IPS DF 4.7 (cell line): ENCODE results near the gene LANCL3.
"Not testable (repeated sequence)": the region's sequence is repeated elsewhere in the genome, so short reads cannot be mapped to it uniquely, and the experiment has no call there.

ENCODE experiments used
- DNase-seq: peaks from one replicate; pipeline ENCODE4 v3.0.0-alpha.2; 2013; ENCODE audit warnings: low spot score; ENCODE audit errors: extremely low read depth

Gene LANCL3

DNA sequence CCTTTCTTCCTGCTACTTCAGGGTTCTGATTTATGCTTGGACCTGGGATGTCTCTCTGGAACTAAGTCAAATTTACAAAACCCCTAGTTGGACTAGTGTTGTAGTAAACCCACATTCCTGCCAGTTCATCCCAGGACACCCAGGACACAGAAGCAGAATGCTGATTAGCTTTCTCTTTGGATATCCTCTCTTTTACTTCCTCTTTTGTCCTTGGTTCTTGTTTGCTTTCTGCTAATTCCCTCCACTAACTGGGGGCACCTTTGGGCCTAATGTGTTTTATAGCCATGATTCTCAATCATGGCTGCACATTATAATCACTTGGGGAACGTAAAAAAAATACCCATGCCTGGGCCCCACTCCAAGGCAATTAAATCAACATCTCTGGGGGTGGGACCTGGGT is 42.5 kb downstream of the LANCL3 start:
- no peak for DNase-seq

GRCh38 chrX:37627602-37628001 is 56.1 kb downstream of the LANCL3 start:
- DNase-seq: no peak

- no peak for DNase-seq
Observed at GRCh38 chrX:37638047-37638446, 66.6 kb downstream of the LANCL3 start.

DNA sequence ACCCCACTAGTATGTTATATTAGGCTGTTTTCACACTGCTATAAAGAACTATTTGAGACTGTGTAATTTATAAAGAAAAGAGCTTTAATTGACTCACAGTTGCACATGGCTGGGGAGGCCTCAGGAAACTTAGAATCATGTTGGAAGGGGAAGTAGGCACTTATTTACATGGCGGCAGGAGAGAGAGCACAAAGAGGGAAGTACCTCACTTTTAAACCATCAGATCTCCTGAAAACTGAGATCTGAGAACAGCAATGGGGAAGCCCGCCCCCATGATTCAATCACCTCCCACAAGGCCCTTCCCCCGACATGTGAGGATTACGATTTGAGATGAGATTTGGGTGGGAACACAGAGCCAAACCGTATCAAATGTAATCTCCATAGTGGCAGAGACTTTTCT is 68.7 kb downstream of the LANCL3 start:
- no peak for DNase-seq

GRCh38 chrX:37641859-37642258 is 70.4 kb downstream of the LANCL3 start:
- no peak for DNase-seq

DNA sequence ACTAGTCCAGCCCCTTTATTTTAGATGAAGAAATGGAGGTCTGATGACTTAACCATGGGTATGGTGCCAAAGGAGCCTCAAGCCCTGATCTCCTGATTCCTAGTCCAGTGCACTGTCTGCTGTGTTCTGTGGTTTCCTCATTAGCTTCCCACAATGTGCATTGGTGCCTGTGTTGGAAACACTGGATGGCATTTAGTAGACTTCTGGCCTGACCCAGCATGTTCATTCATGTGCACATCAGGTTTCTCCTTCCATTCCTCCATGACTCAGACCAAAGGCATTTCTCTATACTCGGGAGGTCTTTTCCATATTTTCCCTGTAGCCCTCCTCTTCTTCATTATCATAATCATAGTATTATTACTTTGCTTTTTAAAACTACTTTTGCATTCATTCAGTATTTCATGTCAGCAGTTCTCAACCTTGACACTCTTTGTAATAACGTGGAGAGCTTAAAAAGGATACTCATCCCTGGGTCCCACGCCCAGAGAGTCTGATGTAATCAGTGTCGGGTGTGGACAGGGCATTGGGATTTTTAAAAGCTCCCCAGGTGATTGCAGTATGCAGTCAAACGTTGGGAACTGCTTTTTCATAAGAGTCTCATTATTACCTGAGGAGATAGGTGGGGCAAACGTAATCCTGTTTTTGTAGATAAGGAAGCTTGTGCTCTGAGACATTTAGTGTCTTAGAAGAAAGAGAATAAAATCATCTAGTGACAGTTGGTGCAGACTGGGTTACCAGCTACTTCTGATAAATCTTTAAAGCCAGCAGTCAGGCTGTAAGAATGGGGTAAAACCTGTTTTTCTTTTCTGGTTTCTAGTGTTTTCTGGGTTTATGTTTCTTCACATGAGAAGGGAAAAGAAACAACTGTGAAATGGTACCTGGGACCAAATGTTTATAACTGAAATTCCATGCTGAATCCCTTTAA is 73.2 kb downstream of the LANCL3 start:
- DNase-seq: no peak

- DNase-seq: no peak
Observed at GRCh38 chrX:37646254-37646653, 74.8 kb downstream of the LANCL3 start.

GRCh38 chrX:37650879-37651278 is 79.4 kb downstream of the LANCL3 start:
- DNase-seq: not testable (repeated sequence)

DNA sequence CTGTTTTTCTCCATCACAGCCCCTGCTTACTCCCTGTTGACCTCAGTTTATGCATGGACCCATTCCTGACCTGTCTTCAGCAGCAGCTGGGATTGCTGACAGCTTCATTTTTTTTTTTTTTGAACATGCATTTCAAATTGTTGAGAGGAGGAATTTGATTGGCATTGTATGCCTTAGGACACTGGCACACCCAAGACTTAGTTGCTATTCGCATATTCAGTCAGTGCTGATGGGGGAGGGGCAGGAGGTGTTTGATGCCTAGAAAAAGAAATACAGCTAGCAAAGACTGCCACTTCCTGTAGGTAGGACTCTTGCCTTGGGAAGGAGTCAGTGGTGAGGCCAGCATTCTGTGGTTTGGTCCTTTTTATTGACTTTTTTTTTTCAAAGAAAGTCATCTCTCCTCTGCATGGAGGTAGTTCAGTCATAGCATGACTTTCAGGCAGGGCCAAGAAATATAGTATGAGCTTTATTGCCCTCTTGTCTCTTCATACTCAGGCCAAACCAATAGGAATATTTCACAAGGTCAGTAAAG is 80.5 kb downstream of the LANCL3 start:
- no peak for DNase-seq

DNA sequence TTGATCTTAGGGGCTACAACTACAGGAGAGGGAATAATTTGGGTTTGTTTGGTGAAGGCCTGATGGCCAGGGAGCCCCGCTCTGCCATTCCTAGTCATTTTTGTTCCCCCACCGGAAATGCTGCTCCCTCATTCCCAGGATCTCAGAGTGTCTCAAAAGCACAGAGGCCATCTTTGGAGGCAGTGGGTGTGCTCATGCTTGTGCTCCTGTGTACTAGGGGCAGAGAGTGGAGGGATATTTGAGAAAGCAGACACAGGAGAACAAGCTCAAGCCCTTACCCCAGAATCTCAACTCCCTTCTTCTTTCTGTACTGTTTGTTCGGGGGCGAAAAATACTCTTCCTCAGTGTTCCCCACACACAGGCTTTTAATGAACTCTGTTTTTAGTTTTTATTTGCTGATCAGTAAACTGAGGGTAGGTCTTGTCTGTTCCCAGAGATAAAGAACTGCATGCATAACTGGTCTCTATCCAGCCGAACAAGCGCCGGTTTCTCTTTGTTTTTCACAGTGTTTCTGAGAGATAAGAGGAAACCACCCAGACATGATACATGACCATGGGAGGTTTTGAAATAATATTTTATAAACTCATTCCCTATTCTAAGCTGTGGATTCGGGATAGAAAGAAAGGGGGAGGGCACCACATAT is 81.2 kb downstream of the LANCL3 start:
- DNase-seq: no peak

GRCh38 chrX:37653397-37654085 is 82.1 kb downstream of the LANCL3 start:
- DNase-seq: no peak

DNA sequence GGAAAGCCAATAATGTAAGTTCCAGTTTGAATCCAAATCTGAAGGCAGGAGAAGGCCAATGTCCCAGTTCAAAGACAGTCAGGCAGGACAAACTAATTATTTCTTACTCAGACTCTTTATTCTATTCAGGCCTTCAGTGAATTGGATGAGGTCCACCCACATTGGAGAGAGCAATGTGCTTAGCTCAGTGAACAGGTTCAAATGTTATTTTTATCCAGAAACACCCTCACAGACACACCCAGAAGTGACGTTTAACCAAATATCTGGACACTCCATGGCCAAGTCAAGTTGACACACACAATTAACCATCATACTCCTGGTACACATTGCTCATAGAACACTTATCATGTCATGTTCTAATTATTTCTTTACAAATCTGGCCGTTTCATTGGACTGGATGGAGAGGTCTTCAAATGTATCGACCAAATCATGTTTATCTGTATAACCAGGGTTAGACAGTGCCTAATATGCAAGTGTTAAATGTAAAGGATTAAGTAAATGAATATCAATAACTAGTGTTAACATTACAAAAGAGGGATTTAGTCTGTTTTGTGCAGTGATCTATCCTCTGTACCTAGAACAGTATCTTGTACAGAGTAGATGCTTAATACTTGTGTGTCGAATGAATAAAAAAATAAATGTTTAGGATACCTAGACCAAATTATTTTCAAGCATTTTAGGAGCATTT is 87.0 kb downstream of the LANCL3 start:
- no peak for DNase-seq

- DNase-seq: no peak
Observed at GRCh38 chrX:37659047-37659446, 87.6 kb downstream of the LANCL3 start.

GRCh38 chrX:37662181-37662580 is 90.7 kb downstream of the LANCL3 start:
- DNase-seq: no peak

GRCh38 chrX:37666516-37666915 is 95.1 kb downstream of the LANCL3 start:
- no peak for DNase-seq

DNA sequence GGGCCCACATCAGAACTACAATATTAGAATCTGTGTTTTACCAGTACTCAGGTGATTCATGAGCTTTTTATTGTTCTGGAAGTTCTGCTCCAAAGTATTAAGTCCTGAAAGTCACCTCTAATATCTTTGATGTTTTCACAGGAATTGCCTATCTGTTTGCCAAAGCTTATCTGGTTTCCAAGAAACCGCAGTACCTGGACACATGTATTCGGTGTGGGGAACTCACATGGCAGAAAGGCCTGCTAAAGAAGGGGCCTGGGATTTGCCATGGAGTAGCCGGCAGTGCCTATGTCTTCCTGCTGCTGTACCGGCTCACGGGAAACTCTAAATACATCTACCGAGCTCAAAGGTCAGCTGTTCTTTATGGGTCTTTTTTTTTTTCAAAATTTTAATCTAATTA is 95.7 kb downstream of the LANCL3 start:
- DNase-seq: no peak

GRCh38 chrX:37672563-37672962 is 101.1 kb downstream of the LANCL3 start:
- DNase-seq: no peak

DNA sequence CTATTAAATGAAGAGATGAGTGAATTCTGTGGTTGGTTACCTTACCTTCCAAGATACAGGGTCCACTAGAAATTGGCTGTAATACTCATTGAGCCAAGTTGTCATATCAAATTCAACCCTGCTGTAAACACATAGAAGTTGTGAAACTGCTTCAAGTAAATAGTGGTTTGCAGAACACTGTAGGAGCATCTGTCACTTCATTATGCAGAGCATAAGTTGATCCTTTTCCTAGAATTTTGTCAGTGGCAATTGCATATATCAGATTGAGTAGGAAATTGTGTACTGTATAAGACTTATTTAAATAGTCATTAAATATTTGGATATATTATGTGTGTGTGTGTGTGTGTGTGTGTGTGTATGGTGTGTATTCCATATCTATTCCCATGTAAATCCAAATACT is 105.3 kb downstream of the LANCL3 start:
- DNase-seq: no peak

DNA sequence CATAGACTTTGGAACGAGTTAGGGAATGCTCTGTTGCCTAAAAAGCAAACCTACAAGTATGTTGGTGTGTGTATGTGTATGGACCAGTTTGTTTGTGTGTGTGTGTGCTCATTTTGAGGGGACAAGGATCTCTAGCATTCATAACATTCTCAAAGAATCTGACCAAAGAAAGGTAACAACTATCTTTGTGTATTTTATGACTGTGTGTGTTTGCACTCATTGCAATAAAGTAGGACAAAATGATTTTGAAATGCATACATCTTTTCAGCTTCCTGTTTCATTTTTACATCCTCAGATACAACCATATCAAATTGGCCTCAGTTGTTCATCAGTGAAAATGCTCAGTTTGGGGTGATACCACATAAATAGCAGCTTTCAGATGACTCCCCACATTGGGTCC is 105.8 kb downstream of the LANCL3 start:
- no peak for DNase-seq

GRCh38 chrX:37677765-37678164 is 106.3 kb downstream of the LANCL3 start:
- DNase-seq: no peak

GRCh38 chrX:37678574-37678973 is 107.1 kb downstream of the LANCL3 start:
- no peak for DNase-seq
